GM19372 (cell line): ENCODE measurements around the gene PRDM1.

Experiments used
- ATAC-seq: cut with Tn5 transposase; IDR thresholded peaks from one replicate; pipeline ENCODE4 v1.9.1; 2021; ENCODE audit warnings: mild to moderate bottlenecking, low read depth, moderate library complexity; ENCODE audit not compliant: unreplicated experiment

PRDM1 gene

GRCh38 chr6:106158816-106159215, 72.7 kb downstream of the PRDM1 start:
- no peak for ATAC-seq
